ENCODE measurements around the gene MAMDC4. TPM values are rescaled to one million over a fixed set of nuclear protein-coding genes. Genes with fewer than 3 reads are reported as not detected.

Gene MAMDC4
- total and polyA plus RNA-seq, 2 of the 13 experiments (the other 11 are each of a cell fraction or from before 2014, with no cell fraction given): 6.0 to 6.8 TPM

- TF ChIP-seq, protein P1, sequence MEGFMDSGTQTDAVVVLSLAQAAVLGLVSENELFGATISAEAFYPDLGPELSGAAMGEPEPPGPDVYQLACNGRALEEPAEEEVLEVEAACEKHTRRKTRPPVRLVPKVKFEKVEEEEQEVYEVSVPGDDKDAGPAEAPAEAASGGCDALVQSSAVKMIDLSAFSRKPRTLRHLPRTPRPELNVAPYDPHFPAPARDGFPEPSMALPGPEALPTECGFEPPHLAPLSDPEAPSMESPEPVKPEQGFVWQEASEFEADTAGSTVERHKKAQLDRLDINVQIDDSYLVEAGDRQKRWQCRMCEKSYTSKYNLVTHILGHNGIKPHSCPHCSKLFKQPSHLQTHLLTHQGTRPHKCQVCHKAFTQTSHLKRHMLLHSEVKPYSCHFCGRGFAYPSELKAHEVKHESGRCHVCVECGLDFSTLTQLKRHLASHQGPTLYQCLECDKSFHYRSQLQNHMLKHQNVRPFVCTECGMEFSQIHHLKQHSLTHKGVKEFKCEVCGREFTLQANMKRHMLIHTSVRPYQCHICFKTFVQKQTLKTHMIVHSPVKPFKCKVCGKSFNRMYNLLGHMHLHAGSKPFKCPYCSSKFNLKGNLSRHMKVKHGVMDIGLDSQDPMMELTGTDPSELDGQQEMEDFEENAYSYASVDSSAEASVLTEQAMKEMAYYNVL (CRISPR knock-in tag; IDR thresholded peaks at IDR 0.05; ENCODE audit: borderline replicate concordance): no peak
- TF ChIP-seq ZC3H13 (CRISPR knock-in tag; IDR thresholded peaks at IDR 0.05) (no peak), NCOR1 (IDR thresholded peaks at IDR 0.05; ENCODE audit: borderline replicate concordance, low read length) (no peak), GATA4 (IDR thresholded peaks at IDR 0.05; ENCODE audit: borderline replicate concordance, low read depth) (no peak), MLXIP (CRISPR knock-in tag; IDR thresholded peaks at IDR 0.05; ENCODE audit: borderline replicate concordance) (no peak), SNAI1 (CRISPR knock-in tag; IDR thresholded peaks at IDR 0.05; ENCODE audit: borderline replicate concordance) (no peak), ZNF362 (CRISPR knock-in tag; IDR thresholded peaks at IDR 0.05; ENCODE audit: borderline replicate concordance) (no peak), ZNF747 (CRISPR knock-in tag; IDR thresholded peaks at IDR 0.05; ENCODE audit: borderline replicate concordance) (no peak), THAP7 (CRISPR knock-in tag; IDR thresholded peaks at IDR 0.05) (no peak), MEIS2 (CRISPR knock-in tag; IDR thresholded peaks at IDR 0.05) (no peak), KLF11 (CRISPR knock-in tag; IDR thresholded peaks at IDR 0.05) (no peak)
- TF ChIP-seq, protein P2, sequence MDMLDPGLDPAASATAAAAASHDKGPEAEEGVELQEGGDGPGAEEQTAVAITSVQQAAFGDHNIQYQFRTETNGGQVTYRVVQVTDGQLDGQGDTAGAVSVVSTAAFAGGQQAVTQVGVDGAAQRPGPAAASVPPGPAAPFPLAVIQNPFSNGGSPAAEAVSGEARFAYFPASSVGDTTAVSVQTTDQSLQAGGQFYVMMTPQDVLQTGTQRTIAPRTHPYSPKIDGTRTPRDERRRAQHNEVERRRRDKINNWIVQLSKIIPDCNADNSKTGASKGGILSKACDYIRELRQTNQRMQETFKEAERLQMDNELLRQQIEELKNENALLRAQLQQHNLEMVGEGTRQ (IDR thresholded peaks at IDR 0.05; ENCODE audit: low read depth, low read length): no peak
- TF ChIP-seq, protein P2 (CRISPR knock-in tag; IDR thresholded peaks at IDR 0.05; ENCODE audit: borderline replicate concordance): no peak
- TF ChIP-seq, protein P3, sequence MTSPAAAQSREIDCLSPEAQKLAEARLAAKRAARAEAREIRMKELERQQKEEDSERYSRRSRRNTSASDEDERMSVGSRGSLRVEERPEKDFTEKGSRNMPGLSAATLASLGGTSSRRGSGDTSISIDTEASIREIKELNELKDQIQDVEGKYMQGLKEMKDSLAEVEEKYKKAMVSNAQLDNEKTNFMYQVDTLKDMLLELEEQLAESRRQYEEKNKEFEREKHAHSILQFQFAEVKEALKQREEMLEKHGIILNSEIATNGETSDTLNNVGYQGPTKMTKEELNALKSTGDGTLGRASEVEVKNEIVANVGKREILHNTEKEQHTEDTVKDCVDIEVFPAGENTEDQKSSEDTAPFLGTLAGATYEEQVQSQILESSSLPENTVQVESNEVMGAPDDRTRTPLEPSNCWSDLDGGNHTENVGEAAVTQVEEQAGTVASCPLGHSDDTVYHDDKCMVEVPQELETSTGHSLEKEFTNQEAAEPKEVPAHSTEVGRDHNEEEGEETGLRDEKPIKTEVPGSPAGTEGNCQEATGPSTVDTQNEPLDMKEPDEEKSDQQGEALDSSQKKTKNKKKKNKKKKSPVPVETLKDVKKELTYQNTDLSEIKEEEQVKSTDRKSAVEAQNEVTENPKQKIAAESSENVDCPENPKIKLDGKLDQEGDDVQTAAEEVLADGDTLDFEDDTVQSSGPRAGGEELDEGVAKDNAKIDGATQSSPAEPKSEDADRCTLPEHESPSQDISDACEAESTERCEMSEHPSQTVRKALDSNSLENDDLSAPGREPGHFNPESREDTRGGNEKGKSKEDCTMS (CRISPR knock-in tag; conservative IDR thresholded peaks at IDR 0.05): no peak
Observed at GRCh38 chr9:136851941-136852663, at the start of gene MAMDC4 (continued).
